Activated T-helper 1 cell treated with Interleukin-2 at 50 U/mL for 16 hours (primary cell): Measurements from ENCODE around the gene TYROBP.
A peak's percentile ranks its signal among the peaks of the same experiment; 100 is the strongest.
"Not testable (repeated sequence)": the region's sequence is repeated elsewhere in the genome, so short reads cannot be mapped to it uniquely, and the experiment has no call there.

Experiments used
- DNase-seq: peaks from one replicate; pipeline ENCODE4 v3.0.0-alpha.2; 2020; ENCODE audit warnings: low read depth

The TYROBP gene

DNA sequence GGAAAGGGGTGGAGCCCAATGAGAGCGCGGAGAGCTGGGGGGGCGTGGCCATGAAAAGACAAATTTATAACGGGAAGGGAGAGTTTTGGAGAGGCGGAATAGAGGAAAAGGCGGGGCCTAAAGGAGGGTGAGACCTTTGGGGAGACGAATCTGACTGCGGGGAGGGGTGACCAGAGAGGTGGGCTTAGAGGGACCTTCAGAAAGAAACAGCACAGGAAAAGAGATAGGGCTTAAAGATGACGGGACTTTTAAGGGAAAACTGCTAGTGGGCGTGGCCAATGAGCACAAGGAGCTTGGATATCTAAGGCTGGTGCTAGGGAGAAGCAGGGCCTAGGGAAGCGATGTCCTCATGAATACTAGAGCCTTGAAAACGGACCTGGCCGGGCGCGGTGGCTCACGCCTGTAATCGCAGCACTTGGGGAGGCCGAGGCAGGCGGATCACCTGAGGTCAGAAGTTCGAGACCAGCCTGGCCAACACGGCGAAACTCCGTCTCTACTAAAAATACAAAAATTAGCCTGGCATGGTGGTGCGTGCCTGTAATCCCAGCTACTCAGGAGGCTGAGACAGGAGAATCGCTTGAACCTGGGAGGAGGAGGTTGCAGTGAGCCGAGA is 37.9 kb downstream of the TYROBP start:
- DNase-seq, result not testable (repeated sequence)

DNA sequence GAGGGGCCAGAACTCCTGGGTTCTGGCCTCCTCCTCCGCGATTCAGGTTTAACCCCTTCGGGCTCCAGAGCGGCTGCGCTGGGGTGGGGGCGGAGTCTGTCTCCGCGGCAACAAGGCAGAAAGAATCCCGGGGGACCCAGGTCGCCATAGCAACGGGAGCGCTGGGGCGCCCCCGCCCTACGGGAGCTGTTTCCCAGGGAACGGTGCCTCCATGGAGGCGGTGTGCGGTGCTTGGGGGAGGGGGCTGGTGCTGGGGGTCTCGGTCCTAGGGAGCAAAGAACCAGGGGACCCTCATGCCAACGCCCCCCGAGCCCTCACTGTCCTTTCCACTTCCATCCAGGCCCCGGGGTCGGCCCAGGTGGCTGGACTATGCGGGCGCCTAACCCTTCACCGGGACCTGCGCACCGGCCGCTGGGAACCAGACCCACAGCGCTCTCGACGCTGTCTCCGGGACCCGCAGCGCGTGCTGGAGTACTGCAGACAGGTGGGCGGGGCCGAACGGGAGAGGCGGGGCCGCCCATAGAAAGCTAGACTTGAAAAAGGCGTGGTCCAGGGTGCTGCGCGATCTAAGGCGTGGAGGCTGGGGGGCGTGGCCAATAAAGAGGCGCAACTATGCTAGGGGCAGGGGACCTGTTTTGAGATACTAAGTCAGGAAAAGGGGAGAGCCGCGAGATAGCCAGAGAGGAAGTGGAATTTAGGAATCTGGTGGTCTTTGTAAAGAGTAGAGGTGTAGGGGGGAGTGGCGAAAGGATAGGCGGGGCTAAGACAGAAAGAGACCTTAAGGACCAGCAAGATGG is 38.6 kb downstream of the TYROBP start:
- peak; percentile 54 for DNase-seq

DNA sequence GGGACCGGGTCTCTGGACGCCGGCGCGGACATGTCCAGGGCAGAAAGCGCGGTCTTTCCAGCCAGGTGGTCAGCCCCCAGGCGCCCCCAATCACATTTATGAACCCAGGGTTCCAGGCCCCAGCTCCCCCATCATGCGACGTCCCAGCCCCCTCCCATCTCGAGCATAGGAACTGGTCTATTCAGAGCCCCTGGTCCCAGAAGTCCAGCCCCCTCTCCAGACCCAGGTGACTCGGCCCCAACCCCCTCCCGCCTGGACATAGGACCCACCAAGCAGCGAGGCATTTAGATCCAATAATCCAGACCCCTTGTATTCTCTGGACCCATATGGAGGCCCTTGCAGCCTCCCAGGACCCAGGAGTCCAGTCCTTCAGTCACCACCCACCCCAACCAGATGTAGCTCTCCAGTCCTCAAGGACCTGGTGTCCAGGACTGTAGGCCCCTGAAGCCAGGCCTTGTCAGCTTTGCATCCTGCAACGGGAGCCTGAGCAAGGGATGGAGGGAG is 39.2 kb downstream of the TYROBP start:
- no peak for DNase-seq

DNA sequence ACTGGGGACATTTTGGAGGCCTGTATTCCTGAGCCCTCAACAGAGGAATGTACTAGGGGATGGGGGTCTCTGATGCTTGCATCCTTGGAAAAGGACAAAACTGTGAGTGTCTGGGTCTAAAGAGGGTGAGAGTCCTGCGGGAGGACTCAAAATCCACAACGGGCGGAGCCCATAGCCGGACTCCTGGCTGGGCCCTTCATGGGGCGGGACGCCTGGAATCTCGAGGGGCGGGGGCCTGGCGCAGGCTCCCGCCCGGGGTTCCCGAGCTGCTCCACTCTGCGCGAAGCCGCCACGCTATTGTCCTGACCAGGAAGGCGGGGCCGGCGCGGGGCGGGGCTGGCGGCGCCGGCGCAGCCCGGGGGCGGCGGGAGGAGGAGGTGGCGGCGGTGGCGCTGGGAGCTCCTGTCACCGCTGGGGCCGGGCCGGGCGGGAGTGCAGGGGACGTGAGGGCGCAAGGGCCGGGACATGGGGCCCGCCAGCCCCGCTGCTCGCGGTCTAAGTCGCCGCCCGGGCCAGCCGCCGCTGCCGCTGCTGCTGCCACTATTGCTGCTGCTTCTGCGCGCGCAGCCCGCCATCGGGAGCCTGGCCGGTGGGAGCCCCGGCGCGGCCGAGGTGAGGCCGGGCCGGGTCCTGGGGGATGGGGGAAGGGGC is 39.8 kb downstream of the TYROBP start, which contains the start of gene APLP1:
TSS of gene APLP1 (plus strand) at position 403 of the 651 bp plus-strand sequence. CDS start at position 466, 63 bp downstream.
- DNase-seq, result peak; percentile 53

DNA sequence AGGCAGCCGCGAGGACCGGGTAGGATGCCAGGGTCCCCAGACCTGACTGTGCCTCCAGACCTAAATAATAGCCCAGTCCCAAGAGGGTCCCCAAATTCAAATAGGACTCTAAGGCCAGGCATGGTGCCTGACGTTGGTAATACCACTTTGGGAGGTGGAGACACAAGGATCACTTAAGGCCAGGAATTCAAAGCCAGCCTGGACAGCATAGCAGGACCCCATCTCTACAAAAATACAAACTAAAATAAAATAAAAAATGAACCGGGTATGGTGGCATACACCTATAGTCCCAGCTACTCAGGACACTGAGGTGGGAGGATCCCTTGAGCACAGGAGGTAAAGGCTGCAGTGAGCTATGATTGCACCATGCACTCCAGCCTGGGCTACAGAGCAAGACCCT is 45.1 kb downstream of the TYROBP start:
- DNase-seq, result no peak

DNA sequence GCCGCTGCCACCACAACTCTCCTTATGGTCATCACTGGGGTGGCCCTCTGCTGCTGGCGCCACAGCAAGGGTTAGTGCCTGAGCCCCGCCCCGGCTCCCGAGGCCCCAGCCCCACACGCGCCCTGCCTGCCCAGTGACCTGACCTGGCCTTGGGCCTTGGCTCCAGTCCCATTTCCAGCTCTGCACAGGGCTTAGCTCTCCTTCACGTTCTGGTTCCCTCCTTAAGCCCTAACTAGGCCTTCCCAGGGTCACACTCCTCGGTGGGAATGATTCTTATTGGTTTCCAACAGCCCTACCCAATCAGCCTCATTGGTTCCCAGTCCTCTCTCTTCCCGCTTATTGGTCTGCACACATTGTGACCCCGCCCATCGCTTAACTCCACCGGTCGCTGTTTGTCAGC is 45.6 kb downstream of the TYROBP start:
- no peak for DNase-seq

DNA sequence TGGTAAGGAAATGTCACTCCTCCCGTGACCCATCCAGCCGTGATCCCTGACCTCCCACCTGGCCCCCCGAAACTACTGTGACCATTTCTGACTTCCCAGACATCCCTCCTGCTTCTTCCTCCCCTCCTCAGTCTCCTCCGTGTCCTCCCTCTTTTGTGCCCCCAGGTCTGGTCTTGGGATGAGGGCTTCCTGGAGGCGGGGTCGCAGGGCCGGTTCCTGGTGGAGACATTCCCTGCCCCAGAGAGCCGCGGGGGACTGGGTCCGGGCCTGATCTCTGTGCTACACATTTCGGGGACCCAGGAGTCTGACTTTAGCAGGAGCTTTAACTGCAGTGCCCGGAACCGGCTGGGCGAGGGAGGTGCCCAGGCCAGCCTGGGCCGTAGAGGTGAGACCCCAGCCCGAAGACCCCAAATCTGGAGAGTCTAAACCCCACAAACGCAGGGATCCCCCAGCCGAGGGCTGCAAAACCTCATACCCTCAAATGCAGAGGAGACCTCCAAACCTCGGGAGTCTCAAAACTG is 46.4 kb downstream of the TYROBP start:
- no peak for DNase-seq

DNA sequence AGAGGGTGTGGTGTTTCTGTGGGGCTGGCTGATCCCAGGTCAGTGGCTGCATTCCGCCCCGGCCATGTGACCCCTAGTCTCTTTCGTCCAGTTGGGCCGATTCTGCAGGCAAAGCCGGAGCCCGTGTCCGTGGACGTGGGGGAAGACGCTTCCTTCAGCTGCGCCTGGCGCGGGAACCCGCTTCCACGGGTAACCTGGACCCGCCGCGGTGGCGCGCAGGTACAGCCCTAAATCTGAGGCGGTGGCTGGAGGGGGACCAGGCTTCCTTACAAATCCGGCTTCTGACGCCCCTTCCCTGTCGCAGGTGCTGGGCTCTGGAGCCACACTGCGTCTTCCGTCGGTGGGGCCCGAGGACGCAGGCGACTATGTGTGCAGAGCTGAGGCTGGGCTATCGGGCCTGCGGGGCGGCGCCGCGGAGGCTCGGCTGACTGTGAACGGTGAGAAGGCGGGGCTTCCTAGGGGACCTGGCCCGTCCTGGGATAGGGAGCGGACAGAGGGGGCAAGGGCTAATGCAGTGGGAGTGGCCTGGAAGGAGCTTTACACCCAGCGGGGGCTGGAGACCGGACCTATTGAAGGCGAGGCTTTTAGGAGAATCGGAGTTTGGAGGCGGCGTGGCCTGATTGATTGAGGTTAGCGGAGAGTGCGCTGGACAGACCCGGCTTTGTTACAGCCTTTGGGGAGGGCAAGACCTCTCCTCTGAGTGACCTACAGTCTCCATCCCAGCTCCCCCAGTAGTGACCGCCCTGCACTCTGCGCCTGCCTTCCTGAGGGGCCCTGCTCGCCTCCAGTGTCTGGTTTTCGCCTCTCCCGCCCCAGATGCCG is 47.1 kb downstream of the TYROBP start:
- DNase-seq, result no peak

DNA sequence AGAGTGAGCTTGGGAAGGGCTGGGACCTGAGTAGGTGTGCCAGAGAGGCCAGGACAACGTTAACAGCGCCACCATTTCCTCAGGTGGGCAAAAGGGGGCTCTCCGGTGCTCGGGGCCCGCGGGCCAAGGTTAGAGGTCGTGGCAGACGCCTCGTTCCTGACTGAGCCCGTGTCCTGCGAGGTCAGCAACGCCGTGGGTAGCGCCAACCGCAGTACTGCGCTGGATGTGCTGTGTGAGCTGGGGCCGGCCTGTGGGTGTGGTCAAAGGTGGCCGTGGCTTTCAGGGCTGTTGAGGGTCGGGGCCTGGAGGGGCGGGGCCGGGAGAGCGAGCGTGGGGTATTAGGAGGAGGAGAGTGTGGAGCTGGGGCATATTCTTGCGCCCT is 47.7 kb downstream of the TYROBP start:
- no peak for DNase-seq

DNA sequence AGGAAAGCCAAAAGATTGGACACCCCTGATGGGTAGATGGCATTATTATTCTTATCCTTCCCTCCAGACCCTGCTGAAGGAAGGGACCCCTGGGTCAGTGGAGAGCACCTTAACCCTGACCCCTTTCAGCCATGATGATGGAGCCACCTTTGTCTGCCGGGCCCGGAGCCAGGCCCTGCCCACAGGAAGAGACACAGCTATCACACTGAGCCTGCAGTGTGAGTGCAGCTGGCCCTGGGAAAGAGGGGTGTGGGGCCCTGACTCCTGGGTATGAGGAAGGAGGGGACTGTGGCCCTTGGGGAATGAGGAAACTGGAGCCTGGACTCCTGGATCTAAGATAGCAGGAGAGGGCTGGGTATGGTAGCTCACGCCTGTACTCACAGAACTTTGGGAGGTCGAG is 48.7 kb downstream of the TYROBP start:
- no peak for DNase-seq

DNA sequence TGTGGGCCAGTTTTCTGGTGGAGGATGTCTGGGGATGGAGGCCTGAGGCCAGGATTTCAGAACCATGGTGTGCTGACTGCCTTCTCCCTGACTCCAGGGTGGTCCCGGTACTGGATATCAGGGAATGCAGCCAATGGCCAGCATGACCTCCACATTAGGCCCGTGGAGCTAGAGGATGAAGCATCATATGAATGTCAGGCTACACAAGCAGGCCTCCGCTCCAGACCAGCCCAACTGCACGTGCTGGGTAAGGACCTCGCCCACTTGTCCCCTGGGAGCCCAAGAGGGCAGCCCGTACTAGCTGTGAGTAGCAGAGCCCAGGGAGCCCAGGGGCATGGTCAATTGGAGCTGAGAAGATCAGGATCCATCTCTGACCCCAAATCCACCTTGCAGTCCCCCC is 49.8 kb downstream of the TYROBP start:
- no peak for DNase-seq

DNA sequence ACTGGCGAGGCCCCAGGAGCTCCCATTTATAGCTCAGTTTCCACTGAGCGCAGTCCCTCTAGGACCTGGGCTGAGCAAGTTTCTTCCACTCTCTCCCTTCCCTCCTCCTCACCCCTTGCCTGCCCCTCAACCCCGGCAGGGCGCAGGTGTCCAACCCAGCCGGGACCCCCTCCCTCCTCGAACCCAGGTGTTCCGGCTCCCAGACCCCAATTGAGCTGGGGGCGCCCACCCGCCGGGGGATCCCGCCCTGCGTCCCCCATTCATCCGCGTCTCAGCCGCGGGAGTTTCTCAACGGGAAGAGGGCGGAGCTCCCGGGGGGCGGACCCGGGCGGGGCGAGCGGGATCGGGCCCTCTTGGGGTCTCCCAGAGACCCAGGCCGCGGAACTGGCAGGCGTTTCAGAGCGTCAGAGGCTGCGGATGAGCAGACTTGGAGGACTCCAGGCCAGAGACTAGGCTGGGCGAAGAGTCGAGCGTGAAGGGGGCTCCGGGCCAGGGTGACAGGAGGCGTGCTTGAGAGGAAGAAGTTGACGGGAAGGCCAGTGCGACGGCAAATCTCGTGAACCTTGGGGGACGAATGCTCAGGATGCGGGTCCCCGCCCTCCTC is 51.4 kb downstream of the TYROBP start, which contains the start of gene KIRREL2:
TSS of gene KIRREL2 (plus strand) at position 366 of the 604 bp plus-strand sequence. CDS start at position 575, 209 bp downstream.
- DNase-seq, result no peak
